HFFc6 (cell line): ENCODE measurements around the gene GLB1L2. TPM values are rescaled to one million over a fixed set of nuclear protein-coding genes. Genes with fewer than 3 reads are reported as not detected.

Experiments
- DNase-seq: peaks from one replicate; pipeline ENCODE4 v3.0.0-alpha.2; 2018
- H3K27ac Mint-ChIP-seq: 2 replicates; pipeline ENCODE4 v1.8.0; 2020; ENCODE audit warnings: mild to moderate bottlenecking, mixed read lengths
- H3K27me3 Mint-ChIP-seq: 2 replicates; pipeline ENCODE4 v1.8.0; 2021; ENCODE audit warnings: mild to moderate bottlenecking, moderate library complexity, mixed read lengths; ENCODE audit not compliant: insufficient read depth
- H3K36me3 Mint-ChIP-seq: 2 replicates; pipeline ENCODE4 v1.8.0; 2021; ENCODE audit warnings: low read depth, mixed read lengths
- H3K4me1 Mint-ChIP-seq: 2 replicates; pipeline ENCODE4 v1.8.0; 2020; ENCODE audit warnings: low read depth, mixed read lengths
- H3K4me3 Mint-ChIP-seq: 2 replicates; pipeline ENCODE4 v1.8.0; 2020; ENCODE audit warnings: mild to moderate bottlenecking, moderate library complexity, mixed read lengths
- H3K9me3 Mint-ChIP-seq: 2 replicates; pipeline ENCODE4 v1.8.0; 2020; ENCODE audit warnings: mild to moderate bottlenecking, mixed read lengths
- CTCF ChIP-seq: fragments of 200-600 bp; sonication (generic); IDR thresholded peaks from 2 replicates; pipeline ENCODE4 v1.5.0; 2021; ENCODE audit warnings: antibody characterized with exemption, mild to moderate bottlenecking
- total RNA-seq, 6 experiments: library from RNA; stranded (reverse); fragmentation: NEBNext Ultra II Directional; extraction: Animal tissue kit (Norgen Biotek cat#: 25700); gene quantifications; 2 replicates in 1 of 6; 3 replicates in 5 of 6; pipeline ENCODE4 v1.2.3, GENCODE V29; 2021

The GLB1L2 gene
- total RNA-seq, 6 experiments from 2014 or later = not detected

GRCh38 chr11:134409552-134410429 lies 78.0 kb downstream of the GLB1L2 start:
- Mint-ChIP-seq H3K36me3 (no peaks in the 10 kb centered on the region), H3K27ac (no peak overlapping the region), H3K27me3 (peaks cover 10% of the 10 kb centered on the region), H3K4me3 (no peak overlapping the region), H3K4me1 (no peaks in the 10 kb centered on the region), H3K9me3 (peaks cover 3% of the 10 kb centered on the region; the same call in 1 of the 2 replicates)
- TF ChIP-seq CTCF = no peak
- no peak for DNase-seq

GRCh38 chr11:134410766-134411165 lies 79.0 kb downstream of the GLB1L2 start:
- H3K4me3 Mint-ChIP-seq = no peak overlapping the region
- no peaks in the 10 kb centered on the region for H3K36me3 Mint-ChIP-seq
- H3K27me3 Mint-ChIP-seq = peaks cover 10% of the 10 kb centered on the region
- peaks cover 4% of the 10 kb centered on the region; the same call in 1 of the 2 replicates for H3K9me3 Mint-ChIP-seq
- H3K4me1 Mint-ChIP-seq = no peaks in the 10 kb centered on the region
- no peak overlapping the region for H3K27ac Mint-ChIP-seq
- TF ChIP-seq CTCF = no peak
- no peak for DNase-seq

- DNase-seq = no peak
- Mint-ChIP-seq H3K36me3 (peaks cover 6% of the 10 kb centered on the region; the same call in 1 of the 2 replicates), H3K4me3 (no peak within 1 kb of the TSS), H3K9me3 (peaks cover 4% of the 10 kb centered on the region; the same call in 1 of the 2 replicates), H3K27ac (no peak within 1 kb of the TSS), H3K4me1 (no peaks in the 10 kb centered on the region), H3K27me3 (peaks cover 13% of the 10 kb centered on the region)
- TF ChIP-seq CTCF = no peak
These were observed 80.6 kb downstream of the GLB1L2 start, which contains the start of gene B3GAT1 for GRCh38 chr11:134412203-134413042. B3GAT1 (minus strand) TSS chr11:134412242; CDS start chr11:134387659, 24,583 bp downstream.

- Mint-ChIP-seq H3K36me3 (peaks cover 6% of the 10 kb centered on the region; the same call in 1 of the 2 replicates), H3K27ac (no peak overlapping the region), H3K27me3 (peaks cover 13% of the 10 kb centered on the region), H3K4me1 (no peaks in the 10 kb centered on the region), H3K9me3 (peaks cover 4% of the 10 kb centered on the region; the same call in 1 of the 2 replicates), H3K4me3 (no peak overlapping the region)
- DNase-seq = no peak
- no peak for TF ChIP-seq CTCF
These were observed 81.4 kb downstream of the GLB1L2 start for GRCh38 chr11:134413043-134413825.
